ENCODE data around the gene EVL. TPM values are rescaled to one million over a fixed set of nuclear protein-coding genes. Genes with fewer than 3 reads are reported as not detected.

Gene EVL
- total and polyA plus RNA-seq, 2 of the 8 experiments (the other 6 are each of a cell fraction or from before 2014, with no cell fraction given) = 30.7 to 64.6 TPM

DNA sequence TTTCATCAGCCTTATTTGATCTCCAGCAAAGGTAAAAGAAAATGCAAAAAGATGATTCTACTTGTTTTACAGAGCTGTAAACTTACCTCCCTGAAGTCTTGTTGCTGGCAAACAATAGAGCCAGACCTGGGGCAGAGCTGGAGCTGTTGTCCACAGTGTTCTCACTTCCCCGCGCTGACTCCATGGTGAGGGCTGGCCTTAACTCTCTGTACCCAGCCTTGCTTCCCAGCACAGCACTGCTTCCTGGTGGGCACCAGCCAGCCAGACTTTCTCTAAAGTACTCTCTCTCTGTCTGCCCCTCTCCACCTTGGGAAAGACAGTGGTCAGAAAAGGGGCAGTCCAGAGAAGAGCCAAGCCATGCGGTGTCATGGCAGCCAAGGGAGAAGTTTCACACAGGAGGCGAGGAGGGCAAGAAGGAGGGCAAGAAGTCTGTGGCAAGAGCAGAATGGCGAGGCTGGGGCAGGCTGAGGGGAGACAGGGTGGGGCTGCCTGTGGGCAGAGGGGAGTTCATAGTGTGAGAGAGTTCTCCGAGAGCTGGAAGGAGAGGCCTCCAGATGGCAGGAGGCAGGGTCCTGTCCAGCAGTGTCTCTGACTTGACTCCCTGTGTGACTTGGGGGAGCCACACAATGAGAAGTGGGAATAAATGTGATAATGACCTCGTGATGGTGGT, 9.3 kb downstream of the EVL start:
- Histone ChIP-seq H4K5ac (ENCODE audit: insufficient read length, low read depth, low read length) (no peak overlapping the region), H2AFZ (ENCODE audit: low read length) (no peak overlapping the region), H3K79me2 (ENCODE audit: control insufficient read depth in 1 of 2, insufficient read depth in 2 of 2, low read length in 2 of 2) (0 out of 4 replicates have a peak, but pooled peaks cover 0 to 4% of the 10 kb centered on the region in 2 experiments), H2BK120ac (replicated peaks; ENCODE audit: low read depth, low read length) (no peak overlapping the region), H2AK5ac (ENCODE audit: low read depth, low read length) (no peak overlapping the region), H3K14ac (ENCODE audit: insufficient read length) (no peak overlapping the region), H3K23me2 (ENCODE audit: low read depth, low read length) (no peaks in the 10 kb centered on the region), H2BK12ac (ENCODE audit: low read depth, low read length) (no peak overlapping the region), H3K4me2 (ENCODE audit: insufficient read depth in 1 of 2, low read depth in 2 of 2, low read length in 2 of 2) (no peak overlapping the region), H3K18ac (ENCODE audit: extremely low read depth, low read length) (no peak overlapping the region), H2BK20ac (ENCODE audit: low read length) (no peak overlapping the region), H3K23ac (ENCODE audit: insufficient read length) (no peak overlapping the region), H3K36me3 (ENCODE audit: control insufficient read depth in 2 of 4, insufficient read depth in 4 of 4, low read length in 3 of 4) (no peaks in the 10 kb centered on the region), H2BK5ac (ENCODE audit: low read depth, low read length) (no peak overlapping the region), H3K56ac (replicated peaks; ENCODE audit: insufficient read length, low read depth, low read length) (no peak overlapping the region), H3K79me1 (ENCODE audit: low read depth, low read length) (peaks cover 3% of the 10 kb centered on the region; the same call in 1 of the 2 replicates), H3K9me3 (ENCODE audit: insufficient read depth in 2 of 2, low read depth in 1 of 2, low read length in 1 of 2) (no peaks in the 10 kb centered on the region), H3K9ac (replicated peaks in 1 of 4; ENCODE audit: extremely low read depth in 1 of 4, low read depth in 3 of 4, low read length in 3 of 4) (no peak overlapping the region), H3K4me3 (ENCODE audit: extremely low read depth in 1 of 4, insufficient read depth in 2 of 4, low read depth in 3 of 4, low read length in 4 of 4) (no peak overlapping the region), H3K27me3 (replicated peaks in 1 of 4; ENCODE audit: control insufficient read depth in 3 of 4, extremely low read depth in 1 of 4, insufficient read depth in 3 of 4, low read length in 3 of 4) (0 out of 7 replicates have a peak, but pooled peaks cover 0 to 2% (median 0%) of the 10 kb centered on the region in 4 experiments), H4K91ac (replicated peaks; ENCODE audit: insufficient read length, low read length) (no peak overlapping the region), H4K8ac (ENCODE audit: extremely low read depth, insufficient read depth, low read length) (no peak overlapping the region; the same call in none of the 2 replicates), H3K4ac (replicated peaks; ENCODE audit: insufficient read length, low read depth, low read length) (no peak overlapping the region), H3K27ac (ENCODE audit: low read depth, low read length) (no peak overlapping the region), H2BK15ac (ENCODE audit: low read length) (no peak overlapping the region), H3K4me1 (replicated peaks in 1 of 4; ENCODE audit: control insufficient read depth in 3 of 4, insufficient read depth in 4 of 4, low read length in 3 of 4) (peaks cover 0 to 12% (median 5%) of the 10 kb centered on the region in 4 experiments; a peak in 5 of 7 replicates), H4K20me1 (replicated peaks in 1 of 2; ENCODE audit: control insufficient read depth in 1 of 2, insufficient read depth in 2 of 2, low read length in 2 of 2) (peaks cover 0 to 4% of the 10 kb centered on the region in 2 experiments)
- ChIA-PET POLR2A (ENCODE audit: partially characterized antibody) (interaction anchor here (0.8 to 0.9 kb wide), 2 partner anchors 15 to 25 kb away, joined by 3 read pairs; no protein-coding TSS in a partner anchor), CTCF (ENCODE audit: partially characterized antibody) (interaction anchor here (0.7 to 24.3 kb wide), 14 partner anchors 9 to 344 kb away, joined by 3 to 240 read pairs (median 4); partner anchors contain the start of gene EVL)
- FAIRE-seq (no peak), DNase-seq (ENCODE audit: low read depth in 1 of 2, low spot score in 2 of 2) (no peak)
- 98% methylated on average over 7 of the region's 7 CpGs; no CpG with 5 or more reads in 1 of the 2 experiments for WGBS, 2 experiments (ENCODE audit: extremely low coverage in 1 of 2, insufficient coverage in 1 of 2, insufficient read length in 1 of 2, insufficient replicate concordance in 2 of 2, low coverage in 1 of 2, low lambda C conversion rate in 2 of 2, missing lambda C conversion rate in 1 of 2)
- TF ChIP-seq SUZ12 (IDR thresholded peaks at IDR 0.05; ENCODE audit: low read length) = no peak
- TF ChIP-seq TAF1 (IDR thresholded peaks at IDR 0.05; ENCODE audit: low read depth, low read length) = no peak

Data from H1 (cell line).